K562 (cell line): ENCODE data around the gene DPH1. TPM values are rescaled to one million over a fixed set of nuclear protein-coding genes. Genes with fewer than 3 reads are reported as not detected.
A peak's percentile ranks its signal among the peaks of the same experiment; 100 is the strongest.

Experiments
- ATAC-seq: fragments of 200-7000 bp; cut with Tn5 transposase; 3 replicates; pipeline ENCODE4 v1.9.1; 2020; ENCODE audit warnings: moderate library complexity
- BruUV-seq: library from RNA; stranded (reverse); fragments of 400-500 nt; replicated peaks from 2 replicates; lab custom pipeline; 2021; lab: Mats Ljungman, UMichigan
- CTCF ChIA-PET: fragments of 300-600 bp; formaldehyde crosslinking; extraction: SDS; loops from one replicate; lab custom pipeline; 2021; ENCODE audit warnings: low intra/inter-chr PET ratio; lab: Yijun Ruan, JAX
- POLR2A ChIA-PET: fragments of 300-600, 350-650 bp; sonication (Branson Sonifier 250); formaldehyde crosslinking; extraction: SDS; loops from one replicate; lab custom pipeline; 2021; ENCODE audit warnings: antibody characterized with exemption, inconsistent platforms; lab: Yijun Ruan, JAX
- DNase-seq, 4 experiments: peaks; one replicate each; pipeline versions ENCODE4 v3.0.0 to v3.0.0-alpha.2; 2011 to 2018; ENCODE audit warnings: low spot score in 3 of 4, mixed read lengths in 3 of 4; ENCODE audit errors: extremely low read depth in 1 of 4
- FAIRE-seq: peaks from 2 replicates; lab custom pipeline; 2011; peaks lifted over from hg19 to GRCh38; lab: Jason Lieb, UNC
- H2AFZ ChIP-seq: 2 replicates; pipeline ENCODE4 v1.6.0; 2011; ENCODE audit warnings: low read depth, low read length, control low read depth, inconsistent platforms
- H3K27ac ChIP-seq: fragments of 200-600 bp; 3 replicates; pipeline ENCODE4 v1.8.0; 2011; ENCODE audit warnings: low read depth, mild to moderate bottlenecking, control low read depth, inconsistent platforms, low read length, moderate library complexity, mixed read lengths; ENCODE audit errors: extremely low read depth
- H3K27me3 ChIP-seq, 2 experiments: fragments of 300-600 bp in 1 of 2; 2 replicates in 1 of 2; 3 replicates in 1 of 2; pipeline versions ENCODE4 v1.6.0 to v1.8.0; 2011; ENCODE audit warnings: inconsistent platforms in 2 of 2, low read length in 2 of 2, mild to moderate bottlenecking in 1 of 2, mixed read lengths in 1 of 2, moderate library complexity in 1 of 2; ENCODE audit not compliant: control insufficient read depth in 2 of 2, insufficient read depth in 2 of 2
- H3K36me3 ChIP-seq: fragments of 300-600 bp; 3 replicates; pipeline ENCODE4 v1.8.0; 2011; ENCODE audit warnings: mild to moderate bottlenecking, low read length, inconsistent platforms; ENCODE audit not compliant: control insufficient read depth, insufficient read depth
- H3K4me1 ChIP-seq, 2 experiments: fragments of 200-600 bp in 1 of 2; replicated peaks in 1 of 2; 2 replicates in 1 of 2; 3 replicates in 1 of 2; pipeline versions ENCODE4 v1.5.1 to v1.8.0; 2011; ENCODE audit warnings: inconsistent platforms in 2 of 2, low read length in 2 of 2, mild to moderate bottlenecking in 1 of 2, mixed read lengths in 1 of 2, moderate library complexity in 1 of 2; ENCODE audit not compliant: control insufficient read depth in 2 of 2, insufficient read depth in 2 of 2
- H3K4me2 ChIP-seq: 2 replicates; pipeline ENCODE4 v1.6.1; 2011; ENCODE audit warnings: low read length, control low read depth, inconsistent platforms, mixed read lengths; ENCODE audit not compliant: insufficient read depth
- H3K4me3 ChIP-seq: fragments of 200-600 bp; sonication (generic), shearing (Covaris generic); 2 replicates; pipeline ENCODE4 v1.5.1; 2016; ENCODE audit warnings: control low read depth, inconsistent platforms
- H3K79me2 ChIP-seq: fragments of 200-600 bp; 3 replicates; pipeline ENCODE4 v1.8.0; 2011; ENCODE audit warnings: low read length, inconsistent platforms; ENCODE audit not compliant: control insufficient read depth, insufficient read depth
- H3K9ac ChIP-seq, 2 experiments: 2 replicates each; pipeline versions ENCODE4 v1.6.0 to v1.6.1; 2011; ENCODE audit warnings: low read depth in 2 of 2, low read length in 2 of 2, control low read depth in 1 of 2, inconsistent platforms in 1 of 2, mild to moderate bottlenecking in 1 of 2, mixed read lengths in 1 of 2; ENCODE audit not compliant: insufficient read depth in 1 of 2
- H3K9me1 ChIP-seq: one replicate; pipeline ENCODE4 v1.6.0; 2011; ENCODE audit warnings: inconsistent platforms, mild to moderate bottlenecking, low read length, moderate library complexity; ENCODE audit not compliant: control insufficient read depth, insufficient read depth
- H3K9me3 ChIP-seq: replicated peaks from 2 replicates; pipeline ENCODE4 v1.5.1; 2011; ENCODE audit warnings: low read depth, low read length, inconsistent platforms; ENCODE audit not compliant: control insufficient read depth, insufficient read depth
- H4K20me1 ChIP-seq: replicated peaks from 2 replicates; pipeline ENCODE4 v1.6.1; 2011; ENCODE audit warnings: low read length, inconsistent platforms, mixed read lengths; ENCODE audit not compliant: control insufficient read depth, insufficient read depth
- BDP1 ChIP-seq: IDR thresholded peaks from 3 replicates; pipeline ENCODE4 v1.6.1; 2011; ENCODE audit not compliant: insufficient read length, insufficient read depth
- CEBPG ChIP-seq, 3 experiments: fragments of 200-800 bp in 1 of 3; sonication (Bioruptor generic) in 1 of 3; sonication (generic) in 1 of 3; formaldehyde crosslinking in 1 of 3; IDR thresholded peaks in 2 of 3; conservative IDR thresholded peaks in 1 of 3; 2 replicates each; pipeline versions ENCODE4 v1.6.1 to v1.8.0; 2016 to 2022; ENCODE audit warnings: missing compliant biosample characterization in 2 of 3, missing genetic modification characterization in 2 of 3, mild to moderate bottlenecking in 1 of 3, missing genetic modification reagents in 1 of 3
- CREB3 ChIP-seq: fragments of 450-650 bp; conservative IDR thresholded peaks from 2 replicates; pipeline ENCODE4 v1.6.1; 2016; ENCODE audit warnings: missing genetic modification characterization, low read depth, mild to moderate bottlenecking, missing compliant biosample characterization, moderate library complexity
- DPF2 ChIP-seq: fragments of 450-650 bp; IDR thresholded peaks from 2 replicates; pipeline ENCODE4 v1.6.1; 2016
- ERF ChIP-seq: fragments of 450-650 bp; formaldehyde crosslinking; IDR thresholded peaks from 2 replicates; pipeline ENCODE4 v1.4.0; 2020; ENCODE audit warnings: mild to moderate bottlenecking, mixed read lengths
- JUND ChIP-seq, 2 experiments: IDR thresholded peaks; 2 replicates in 1 of 2; 3 replicates in 1 of 2; pipeline ENCODE4 v1.6.1; 2011; ENCODE audit warnings: borderline replicate concordance in 2 of 2, low read depth in 2 of 2, low read length in 2 of 2, improper control_type of control experiment in 1 of 2, missing biosample characterization in 1 of 2, missing genetic modification characterization in 1 of 2, missing genetic modification reagents in 1 of 2
- LCOR ChIP-seq: sonication (generic); formaldehyde crosslinking; IDR thresholded peaks from 2 replicates; pipeline ENCODE4 v1.8.0; 2022; ENCODE audit warnings: mild to moderate bottlenecking, missing genetic modification reagents
- MTA2 ChIP-seq: fragments of 450-650 bp; IDR thresholded peaks from 2 replicates; pipeline ENCODE4 v1.6.1; 2016; ENCODE audit warnings: low read depth
- MYC ChIP-seq, 2 experiments: fragments of 250-450 bp in 1 of 2; sonication (Bioruptor Pico) in 1 of 2; IDR thresholded peaks; 2 replicates each; pipeline versions ENCODE4 v1.5.1 to v1.6.1; 2012 to 2021; ENCODE audit warnings: low read depth in 2 of 2, borderline replicate concordance in 1 of 2, improper control_type of control experiment in 1 of 2, low read length in 1 of 2, mild to moderate bottlenecking in 1 of 2, moderate library complexity in 1 of 2
- NR2C2 ChIP-seq, 2 experiments: fragments of 200-800 bp in 1 of 2; sonication (Bioruptor generic) in 1 of 2; sonication (generic) in 1 of 2; formaldehyde crosslinking in 1 of 2; IDR thresholded peaks; 2 replicates each; pipeline versions ENCODE4 v1.6.1 to v1.8.0; 2016 to 2022; ENCODE audit warnings: mild to moderate bottlenecking in 1 of 2, missing compliant biosample characterization in 1 of 2, missing genetic modification characterization in 1 of 2, missing genetic modification reagents in 1 of 2
- NR3C1 ChIP-seq: sonication (generic); formaldehyde crosslinking; IDR thresholded peaks from 2 replicates; pipeline ENCODE4 v1.8.1; 2022; ENCODE audit warnings: missing genetic modification reagents
- NR4A1 ChIP-seq, 2 experiments: fragments of 250-450 bp in 1 of 2; fragments of 450-650 bp in 1 of 2; sonication (Bioruptor Pico) in 1 of 2; IDR thresholded peaks; 2 replicates each; pipeline versions ENCODE4 v1.4.0 to v1.6.1; 2016 to 2020; ENCODE audit warnings: mild to moderate bottlenecking in 2 of 2, missing compliant biosample characterization in 1 of 2, missing genetic modification characterization in 1 of 2, moderate library complexity in 1 of 2
- RBM25 ChIP-seq: fragments of 200-400 bp; formaldehyde crosslinking; IDR thresholded peaks from 2 replicates; pipeline ENCODE4 v1.6.1; 2018; ENCODE audit warnings: low read length, low read depth, moderate library complexity; ENCODE audit not compliant: severe bottlenecking
- SREBF1 ChIP-seq: fragments of 150-350 bp; IDR thresholded peaks from 2 replicates; pipeline ENCODE4 v1.6.1; 2014; ENCODE audit warnings: antibody characterized with exemption, low read depth, low read length, borderline replicate concordance
- TAF1 ChIP-seq: IDR thresholded peaks from 2 replicates; pipeline ENCODE4 v1.6.1; 2011; ENCODE audit warnings: mild to moderate bottlenecking, low read length, moderate library complexity; ENCODE audit not compliant: insufficient read depth, control insufficient read depth, severe bottlenecking; ENCODE audit errors: extremely low read depth
- ZBTB26 ChIP-seq: fragments of 450-650 bp; formaldehyde crosslinking; IDR thresholded peaks from 2 replicates; pipeline ENCODE4 v1.4.0; 2022; ENCODE audit warnings: missing genetic modification characterization
- WGBS: fragments of 100-300 bp; shearing (Covaris generic); methylation state at CpG from one replicate; pipeline ENCODE4 v1.1.6; 2016; ENCODE audit warnings: low coverage, mixed read lengths; ENCODE audit not compliant: insufficient coverage; ENCODE audit errors: missing lambda C conversion rate; 5-methylcytosine and 5-hydroxymethylcytosine counted together
- in situ Hi-C: fragments of 300-500 bp; cut with MboI; formaldehyde crosslinking; loops from 4 replicates; pipeline ENCODE4 v1.15.0; 2018; ENCODE audit warnings: inconsistent platforms, mixed read lengths
- intact Hi-C: fragments of 100-400 bp; cut with micrococcal nuclease; formaldehyde crosslinking; loops from 2 replicates; pipeline ENCODE4 v1.14.2; 2022
- polyA plus RNA-seq, 8 experiments: library from polyadenylated mRNA; depleted of rRNA in 4 of 8; stranded (reverse) in 5 of 8; unstranded in 3 of 8; fragments of >200 nt; fragmentation: Nextera tagmentation in 2 of 8; fragmentation: Illumina TruSeq in 1 of 8; extraction: Ambion mirVana in 2 of 8; extraction: Trizol in 1 of 8; gene quantifications; 2 replicates each; pipeline versions ENCODE4 v1.2.1 to v1.2.3, GENCODE V29; 2011 to 2014; ENCODE audit warnings: inconsistent platforms in 1 of 8, missing spikeins in 1 of 8
- total RNA-seq, 7 experiments: library from RNA; depleted of rRNA in 6 of 7; stranded (reverse); fragments of >200 nt in 6 of 7; fragmentation: Illumina TruSeq in 2 of 7; extraction: Trizol in 2 of 7; gene quantifications; 2 replicates each; pipeline versions ENCODE4 v1.2.1 to v1.2.3, GENCODE V29; 2011 to 2021; ENCODE audit warnings: low replicate concordance in 1 of 7

DPH1 gene
- total and polyA plus RNA-seq, 9 of the 15 experiments (the other 6 are each of a cell fraction or from before 2014, with no cell fraction given) = 0.42 to 40.6 (median 20.2) TPM

GRCh38 chr17:1986783-1987451 lies 43.0 kb upstream of the DPH1 start (continued):
- TF ChIP-seq NR2C2 (CRISPR knock-in tag; IDR thresholded peaks at IDR 0.05) (no peak), NR2C2 (tag; IDR thresholded peaks at IDR 0.05) (peak; percentile 75; the same call in 1 of the 2 replicates), MYC (IDR thresholded peaks at IDR 0.05; ENCODE audit: low read depth, low read length) (peak; percentile 23; the same call in 1 of the 2 replicates), MYC (CRISPR knock-in tag; IDR thresholded peaks at IDR 0.05; ENCODE audit: borderline replicate concordance, low read depth) (no peak), NR4A1 (CRISPR knock-in tag; IDR thresholded peaks at IDR 0.05) (no peak), NR4A1 (tag; IDR thresholded peaks at IDR 0.05) (peak; percentile 81; the same call in 1 of the 2 replicates)

GRCh38 chr17:1989135-1989534 lies 40.8 kb upstream of the DPH1 start:
- POLR2A ChIA-PET = no interaction called here
- DNase-seq = peak in 1 of 4 experiments; percentile 24
- H3K9me1 ChIP-seq = no peaks in the 10 kb centered on the region
- BruUV-seq = no TSS peak
- FAIRE-seq = no peak
- no peak overlapping the region for H3K9ac ChIP-seq
- no peaks in the 10 kb centered on the region for H3K36me3 ChIP-seq
- in situ Hi-C loops (no loop called here), intact Hi-C loops (no loop called here)
- CTCF ChIA-PET = no interaction called here
- H2AFZ ChIP-seq = no peak overlapping the region
- no peak overlapping the region for H3K27ac ChIP-seq
- H4K20me1 ChIP-seq = 0 out of 2 replicates have a peak, but pooled peaks cover 3% of the 10 kb centered on the region
- ATAC-seq = no peak
- 4% methylated on average over 9 of the region's 10 CpGs for WGBS
- no peaks in the 10 kb centered on the region for H3K9me3 ChIP-seq
- no peak overlapping the region for H3K4me2 ChIP-seq
- H3K79me2 ChIP-seq = no peaks in the 10 kb centered on the region
- peaks cover 14 to 18% of the 10 kb centered on the region in 2 experiments for H3K4me1 ChIP-seq
- H3K27me3 ChIP-seq = peaks cover 2 to 28% of the 10 kb centered on the region in 2 experiments; a peak in 4 of 5 replicates
- no peak overlapping the region for H3K4me3 ChIP-seq
- TF ChIP-seq RBM25 (no peak), NR3C1 (CRISPR knock-in tag) (no peak), CREB3 (tag) (no peak), JUND (IDR thresholded peaks at IDR 0.05; ENCODE audit: borderline replicate concordance, low read depth, low read length) (0 out of 2 replicates have a peak, but pooled peaks have one; percentile 27), JUND (tag; IDR thresholded peaks at IDR 0.05; ENCODE audit: borderline replicate concordance, low read depth, low read length) (no peak), ZBTB26 (CRISPR knock-in tag) (no peak), LCOR (no peak), ERF (CRISPR knock-in tag) (no peak), CEBPG (CRISPR knock-in tag; IDR thresholded peaks at IDR 0.05) (no peak), CEBPG (tag; conservative IDR thresholded peaks at IDR 0.05 in 1 of 2, IDR thresholded peaks at IDR 0.05 in 1 of 2) (no peak), DPF2 (no peak), TAF1 (no peak), BDP1 (no peak), SREBF1 (no peak), MTA2 (no peak)
